ENCODE measurements around the gene SIDT2. TPM values are rescaled to one million over a fixed set of nuclear protein-coding genes. Genes with fewer than 3 reads are reported as not detected.
"Not testable (repeated sequence)": the region's sequence is repeated elsewhere in the genome, so short reads cannot be mapped to it uniquely, and the experiment has no call there.

Gene SIDT2
- polyA plus RNA-seq, 1 donor from 2014 or later, result 11.1 TPM

DNA sequence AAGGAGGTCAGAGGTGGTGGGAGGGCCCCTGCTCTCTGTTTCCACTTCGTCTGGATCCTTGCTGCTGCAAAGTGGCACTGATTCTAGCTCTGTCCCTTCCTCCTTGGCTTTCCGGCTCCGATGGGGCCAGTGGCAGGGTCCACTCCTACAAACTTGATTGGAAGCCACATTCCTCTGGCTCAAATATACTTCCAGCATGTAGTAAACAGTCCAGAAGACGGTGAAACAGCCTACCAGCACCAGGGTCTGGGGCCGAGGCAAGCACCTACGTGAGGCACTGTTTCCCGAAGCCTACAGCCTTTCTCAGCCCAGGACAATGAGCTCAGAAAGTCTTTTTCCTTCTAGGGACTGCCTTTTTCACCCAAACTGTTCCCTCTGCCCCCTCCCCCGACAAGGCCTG lies 27.6 kb downstream of the SIDT2 start:
- H3F3A ChIP-seq (ENCODE audit: insufficient read depth, low read length, poor library complexity, severe bottlenecking); H3K27ac ChIP-seq (ENCODE audit: low read length); H3K27me3 ChIP-seq (ENCODE audit: insufficient read depth, low read depth, low read length); H3K9me3 ChIP-seq (ENCODE audit: low read length); H4K20me1 ChIP-seq (ENCODE audit: insufficient read depth); H2AFZ ChIP-seq (ENCODE audit: low read depth, low read length); H3K9me2 ChIP-seq (ENCODE audit: insufficient read depth, low read length); H3K4me2 ChIP-seq (ENCODE audit: low read length); H3K9ac ChIP-seq (ENCODE audit: low read length); H3K79me2 ChIP-seq (replicated peaks; ENCODE audit: insufficient read depth, low read length); H3K4me3 ChIP-seq (ENCODE audit: low read length); H3K36me3 ChIP-seq (ENCODE audit: insufficient read depth, low read length): not testable (repeated sequence)

DNA sequence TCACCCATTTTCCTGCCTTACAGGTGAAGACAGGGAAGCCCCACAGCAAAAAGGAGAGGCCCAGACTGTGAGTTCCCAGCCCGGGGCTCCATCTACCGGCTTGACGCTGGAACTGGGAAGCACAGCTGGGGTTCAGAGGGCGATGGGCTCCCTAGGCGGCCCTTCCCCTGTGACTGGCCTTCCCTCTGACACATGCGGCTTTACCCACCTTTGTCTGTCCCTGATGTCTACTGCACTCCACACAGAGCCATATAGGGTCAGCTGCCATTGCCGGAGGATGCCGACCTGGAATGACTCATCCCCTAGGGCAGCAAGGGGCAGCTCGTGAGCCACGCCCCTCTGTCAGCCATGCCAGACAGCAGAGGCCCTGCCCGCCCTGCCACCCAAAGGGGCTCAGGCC lies 28.3 kb downstream of the SIDT2 start:
- H3K27ac ChIP-seq (ENCODE audit: low read length), result not testable (repeated sequence)

GRCh38 chr11:117207481-117207880 lies 28.9 kb downstream of the SIDT2 start:
- H3F3A ChIP-seq (ENCODE audit: insufficient read depth, low read length, poor library complexity, severe bottlenecking); H3K4me2 ChIP-seq (ENCODE audit: low read length); H3K9me3 ChIP-seq (ENCODE audit: low read length); H3K4me3 ChIP-seq (ENCODE audit: low read length); H3K27me3 ChIP-seq (ENCODE audit: insufficient read depth, low read depth, low read length); H3K79me2 ChIP-seq (replicated peaks; ENCODE audit: insufficient read depth, low read length); H3K36me3 ChIP-seq (ENCODE audit: insufficient read depth, low read length); H3K27ac ChIP-seq (ENCODE audit: low read length); H3K9ac ChIP-seq (ENCODE audit: low read length); H3K9me2 ChIP-seq (ENCODE audit: insufficient read depth, low read length); H2AFZ ChIP-seq (ENCODE audit: low read depth, low read length); H4K20me1 ChIP-seq (ENCODE audit: insufficient read depth): not testable (repeated sequence)

More for the DNA sequence above, 28.3 kb downstream of the SIDT2 start:
- not testable (repeated sequence) for H3K4me2 ChIP-seq (ENCODE audit: low read length); H3K9ac ChIP-seq (ENCODE audit: low read length); H4K20me1 ChIP-seq (ENCODE audit: insufficient read depth); H3F3A ChIP-seq (ENCODE audit: insufficient read depth, low read length, poor library complexity, severe bottlenecking); H3K4me3 ChIP-seq (ENCODE audit: low read length); H2AFZ ChIP-seq (ENCODE audit: low read depth, low read length); H3K36me3 ChIP-seq (ENCODE audit: insufficient read depth, low read length); H3K27me3 ChIP-seq (ENCODE audit: insufficient read depth, low read depth, low read length); H3K9me3 ChIP-seq (ENCODE audit: low read length); H3K9me2 ChIP-seq (ENCODE audit: insufficient read depth, low read length); H3K79me2 ChIP-seq (replicated peaks; ENCODE audit: insufficient read depth, low read length)

GRCh38 chr11:117208710-117209109 lies 30.2 kb downstream of the SIDT2 start:
- H3K4me3 ChIP-seq (ENCODE audit: low read length); H3K9me3 ChIP-seq (ENCODE audit: low read length); H2AFZ ChIP-seq (ENCODE audit: low read depth, low read length); H3K36me3 ChIP-seq (ENCODE audit: insufficient read depth, low read length); H3K27ac ChIP-seq (ENCODE audit: low read length); H3K79me2 ChIP-seq (replicated peaks; ENCODE audit: insufficient read depth, low read length); H3K9me2 ChIP-seq (ENCODE audit: insufficient read depth, low read length); H3K9ac ChIP-seq (ENCODE audit: low read length); H3F3A ChIP-seq (ENCODE audit: insufficient read depth, low read length, poor library complexity, severe bottlenecking); H3K4me2 ChIP-seq (ENCODE audit: low read length); H4K20me1 ChIP-seq (ENCODE audit: insufficient read depth); H3K27me3 ChIP-seq (ENCODE audit: insufficient read depth, low read depth, low read length): not testable (repeated sequence)

- H2AFZ ChIP-seq (ENCODE audit: low read depth, low read length); H3K9me2 ChIP-seq (ENCODE audit: insufficient read depth, low read length); H3K4me3 ChIP-seq (ENCODE audit: low read length); H3K4me2 ChIP-seq (ENCODE audit: low read length); H3F3A ChIP-seq (ENCODE audit: insufficient read depth, low read length, poor library complexity, severe bottlenecking); H3K79me2 ChIP-seq (replicated peaks; ENCODE audit: insufficient read depth, low read length); H4K20me1 ChIP-seq (ENCODE audit: insufficient read depth); H3K9ac ChIP-seq (ENCODE audit: low read length); H3K27ac ChIP-seq (ENCODE audit: low read length); H3K9me3 ChIP-seq (ENCODE audit: low read length); H3K27me3 ChIP-seq (ENCODE audit: insufficient read depth, low read depth, low read length); H3K36me3 ChIP-seq (ENCODE audit: insufficient read depth, low read length): not testable (repeated sequence)
Measured at GRCh38 chr11:117209351-117210125, 31.0 kb downstream of the SIDT2 start.

GRCh38 chr11:117210620-117211019 lies 32.1 kb downstream of the SIDT2 start:
- Histone ChIP-seq H3K36me3 (ENCODE audit: insufficient read depth, low read length) (no peaks in the 10 kb centered on the region), H3F3A (ENCODE audit: insufficient read depth, low read length, poor library complexity, severe bottlenecking) (no peaks in the 10 kb centered on the region), H3K4me3 (ENCODE audit: low read length) (no peak overlapping the region), H4K20me1 (ENCODE audit: insufficient read depth) (no peaks in the 10 kb centered on the region), H3K9me3 (ENCODE audit: low read length) (no peaks in the 10 kb centered on the region), H3K79me2 (replicated peaks; ENCODE audit: insufficient read depth, low read length) (no peaks in the 10 kb centered on the region), H3K27ac (ENCODE audit: low read length) (no peak overlapping the region), H3K9me2 (ENCODE audit: insufficient read depth, low read length) (no peaks in the 10 kb centered on the region), H3K27me3 (ENCODE audit: insufficient read depth, low read depth, low read length) (no peaks in the 10 kb centered on the region), H3K4me2 (ENCODE audit: low read length) (no peak overlapping the region), H2AFZ (ENCODE audit: low read depth, low read length) (no peak overlapping the region), H3K9ac (ENCODE audit: low read length) (no peak overlapping the region)
- TF ChIP-seq EP300 (conservative IDR thresholded peaks at IDR 0.05; ENCODE audit: poor library complexity, severe bottlenecking) (no peak), RAD21 (conservative IDR thresholded peaks at IDR 0.05) (no peak), SMC3 (conservative IDR thresholded peaks at IDR 0.05; ENCODE audit: poor library complexity) (no peak), TAF1 (IDR thresholded peaks at IDR 0.05; ENCODE audit: low read depth) (no peak), MXI1 (conservative IDR thresholded peaks at IDR 0.05; ENCODE audit: poor library complexity, severe bottlenecking) (no peak), EZH2 (IDR thresholded peaks at IDR 0.05; ENCODE audit: borderline replicate concordance, insufficient read depth, low read length, poor library complexity, severe bottlenecking) (no peak), POLR2AphosphoS5 (IDR thresholded peaks at IDR 0.05) (no peak)
- TF ChIP-seq, protein P1, sequence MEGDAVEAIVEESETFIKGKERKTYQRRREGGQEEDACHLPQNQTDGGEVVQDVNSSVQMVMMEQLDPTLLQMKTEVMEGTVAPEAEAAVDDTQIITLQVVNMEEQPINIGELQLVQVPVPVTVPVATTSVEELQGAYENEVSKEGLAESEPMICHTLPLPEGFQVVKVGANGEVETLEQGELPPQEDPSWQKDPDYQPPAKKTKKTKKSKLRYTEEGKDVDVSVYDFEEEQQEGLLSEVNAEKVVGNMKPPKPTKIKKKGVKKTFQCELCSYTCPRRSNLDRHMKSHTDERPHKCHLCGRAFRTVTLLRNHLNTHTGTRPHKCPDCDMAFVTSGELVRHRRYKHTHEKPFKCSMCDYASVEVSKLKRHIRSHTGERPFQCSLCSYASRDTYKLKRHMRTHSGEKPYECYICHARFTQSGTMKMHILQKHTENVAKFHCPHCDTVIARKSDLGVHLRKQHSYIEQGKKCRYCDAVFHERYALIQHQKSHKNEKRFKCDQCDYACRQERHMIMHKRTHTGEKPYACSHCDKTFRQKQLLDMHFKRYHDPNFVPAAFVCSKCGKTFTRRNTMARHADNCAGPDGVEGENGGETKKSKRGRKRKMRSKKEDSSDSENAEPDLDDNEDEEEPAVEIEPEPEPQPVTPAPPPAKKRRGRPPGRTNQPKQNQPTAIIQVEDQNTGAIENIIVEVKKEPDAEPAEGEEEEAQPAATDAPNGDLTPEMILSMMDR (IDR thresholded peaks at IDR 0.05; ENCODE audit: poor library complexity, severe bottlenecking), result no peak

Measured in neural cell (in vitro differentiated cells).